Inflammatory macrophage treated with lipopolysaccharide for 1 hour (primary cell): ENCODE results near the gene MCC.

Experiments used
- DNase-seq, 2 donors: peaks; one replicate each; pipeline ENCODE4 v3.0.0-alpha.2; 2020 to 2022

MCC gene

DNA sequence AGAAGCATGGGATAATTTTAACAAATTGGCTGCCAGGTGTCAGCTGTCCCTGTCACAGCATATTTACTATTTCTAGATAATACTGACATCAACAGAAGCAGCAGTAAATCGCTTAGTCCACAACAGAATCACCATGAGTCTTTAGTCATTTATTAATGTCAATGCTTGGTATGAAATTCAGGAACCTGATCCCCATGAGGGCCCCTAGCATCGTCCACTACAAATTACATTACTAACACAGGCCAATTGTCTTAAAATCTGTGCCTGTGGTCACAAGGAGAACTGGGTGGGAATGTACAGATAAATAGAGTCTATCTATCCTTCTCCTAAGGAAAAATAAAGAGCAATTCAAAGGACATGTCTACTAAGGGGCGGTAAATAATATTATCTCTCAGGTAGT is 129.6 kb downstream of the MCC start:
- no peak for DNase-seq

DNA sequence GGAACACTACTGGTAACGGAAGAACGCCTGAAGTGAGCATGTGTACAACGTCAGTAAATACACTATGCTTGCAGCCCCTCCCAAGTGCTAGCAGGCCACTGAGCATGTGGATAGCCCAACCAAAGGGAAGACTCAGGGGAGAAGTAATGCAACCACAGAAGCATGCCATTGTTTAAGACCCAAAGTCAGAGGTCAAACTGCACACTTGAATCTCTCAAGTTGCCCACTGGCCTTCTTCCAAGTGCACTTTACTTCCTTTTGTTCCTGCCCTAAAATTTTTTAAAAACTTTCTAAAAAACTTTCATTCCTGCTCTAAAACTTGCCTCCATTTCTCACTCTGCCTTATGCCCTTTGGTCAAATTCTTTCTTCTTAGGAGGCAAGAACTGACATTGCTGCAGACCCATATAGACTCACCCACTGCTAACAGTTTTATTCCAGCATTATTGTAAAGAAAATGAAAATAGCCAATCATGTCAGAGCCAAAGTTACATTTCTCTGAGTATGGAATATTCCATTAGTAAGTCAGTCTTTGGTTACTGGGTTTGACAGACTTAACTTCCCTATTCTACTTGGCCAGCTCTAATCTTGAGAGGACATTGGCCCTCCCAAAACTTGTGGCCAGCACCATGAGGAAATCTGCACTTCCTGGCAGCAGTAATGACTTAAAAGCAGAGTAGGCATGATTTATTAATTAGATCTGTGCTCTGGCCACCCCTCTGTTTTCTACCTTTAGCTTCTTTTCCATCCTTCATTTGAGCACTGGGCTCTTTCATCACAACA is 130.4 kb downstream of the MCC start:
- peak; percentile 5 to 21 for DNase-seq

DNA sequence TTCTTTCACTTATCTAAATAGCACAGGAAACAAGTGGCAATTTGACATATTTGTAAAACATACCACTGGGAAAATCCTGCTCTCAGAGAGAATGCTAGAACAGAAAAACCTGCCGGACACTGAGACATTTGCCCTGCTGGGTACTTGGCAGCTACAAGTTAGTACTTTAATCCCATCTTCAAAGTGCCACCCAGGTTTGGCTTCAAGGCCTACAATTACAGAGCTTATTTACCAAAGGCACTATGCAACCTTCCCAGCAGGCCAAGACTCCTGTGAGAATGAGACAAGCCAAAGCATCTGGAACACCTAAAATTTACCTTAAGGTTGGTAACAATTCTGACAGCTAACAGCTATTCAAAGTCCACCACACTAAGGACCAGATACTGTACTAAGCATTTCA is 131.8 kb downstream of the MCC start:
- no peak for DNase-seq

DNA sequence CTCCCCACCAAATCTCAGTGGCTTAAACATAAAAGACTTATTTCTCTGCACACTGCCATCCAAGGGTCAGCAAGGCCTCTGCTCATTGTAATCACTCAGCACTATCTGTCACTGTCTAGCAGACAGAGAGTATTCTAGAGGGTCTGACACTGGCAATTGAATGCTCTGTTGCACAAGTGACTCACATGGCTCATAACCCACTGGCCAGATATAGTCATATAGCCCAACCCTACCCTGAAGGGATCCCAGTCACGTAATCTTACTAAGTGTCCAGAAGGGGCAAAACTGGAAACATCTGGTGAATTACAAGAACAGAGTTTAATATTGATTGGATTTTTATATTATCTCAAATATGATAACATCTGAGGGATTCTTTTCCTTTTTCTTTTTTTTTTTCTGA is 134.2 kb downstream of the MCC start:
- DNase-seq: no peak

DNA sequence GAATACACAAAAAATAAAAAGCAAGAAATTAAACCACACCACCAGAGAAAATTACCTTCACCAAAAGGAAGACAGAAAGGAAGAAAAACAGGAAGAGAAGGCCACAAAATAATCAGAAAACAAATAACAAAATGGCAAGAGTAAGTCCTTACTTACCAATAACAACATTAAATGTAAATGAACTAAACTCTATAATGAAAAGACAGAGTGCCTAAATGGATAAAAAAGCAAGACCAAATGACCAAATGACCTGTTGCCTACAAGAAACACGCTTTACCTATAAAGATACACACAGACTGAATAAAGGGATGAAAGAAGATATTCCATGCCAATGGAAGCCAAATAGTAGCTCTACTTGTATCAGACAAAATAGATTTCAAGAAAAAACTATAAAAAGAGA is 140.7 kb downstream of the MCC start:
- no peak for DNase-seq

DNA sequence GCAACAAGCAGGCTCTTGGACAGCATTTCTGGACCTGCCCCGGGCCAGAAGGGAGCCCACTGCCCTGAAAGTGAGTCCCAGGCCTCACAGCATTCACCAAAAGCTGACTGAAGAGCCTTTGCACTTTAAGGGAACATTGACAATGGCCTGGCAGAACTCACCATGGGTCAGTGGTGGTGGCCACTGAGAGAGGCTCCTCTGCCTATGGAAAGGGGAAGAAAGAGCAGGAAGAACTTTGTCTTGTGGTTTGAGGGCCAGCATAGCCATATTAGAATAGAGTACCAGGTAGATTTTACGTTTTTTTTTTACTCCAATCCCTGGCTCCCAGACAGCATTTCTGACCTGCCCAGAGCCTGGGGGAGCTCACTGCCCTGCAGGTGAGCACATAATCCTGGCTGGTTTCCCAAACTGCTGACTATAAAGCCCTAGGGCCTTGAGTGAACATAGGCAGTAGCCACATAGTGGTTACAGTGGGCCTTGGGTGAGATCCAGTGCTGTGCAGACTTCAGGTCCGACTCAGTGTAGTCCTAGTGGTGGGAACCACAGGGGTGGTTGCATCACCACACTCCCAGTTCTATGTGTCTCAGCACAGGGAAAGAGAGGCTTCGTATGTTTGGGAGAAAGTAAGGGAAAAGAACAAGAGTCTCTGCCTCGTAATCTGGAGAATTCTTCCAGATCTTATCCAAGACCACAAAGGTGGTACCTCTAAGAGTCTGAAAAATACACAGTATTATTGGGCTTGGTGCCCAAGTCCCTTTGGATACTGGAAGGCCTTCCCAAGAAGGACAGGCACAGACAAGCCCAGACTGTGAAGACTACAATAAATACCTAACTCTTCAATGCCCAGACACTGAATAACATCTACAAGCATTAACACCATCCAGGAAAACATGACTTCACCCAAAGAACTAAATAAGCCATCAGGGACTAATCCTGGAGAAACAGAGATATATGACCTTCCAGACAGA is 143.0 kb downstream of the MCC start:
- DNase-seq: no peak

DNA sequence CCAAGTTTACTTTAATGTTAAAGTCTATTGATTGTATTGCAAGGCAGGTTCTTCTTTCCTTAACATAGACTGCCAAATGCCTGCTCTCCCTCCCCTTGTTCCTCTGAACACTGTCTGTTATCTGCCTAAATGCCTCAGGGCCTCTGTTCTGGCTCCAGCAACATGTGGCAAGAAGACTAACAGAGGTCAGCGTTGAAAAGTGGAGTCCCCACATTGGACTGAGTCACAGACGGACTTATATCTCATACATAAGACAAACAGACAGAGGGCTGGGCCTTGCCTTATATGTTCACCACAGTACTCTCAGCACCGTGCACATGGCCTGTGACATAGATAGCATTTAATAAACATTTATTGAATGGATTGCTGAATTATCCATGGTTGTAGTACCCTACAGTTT is 144.9 kb downstream of the MCC start:
- DNase-seq: no peak

DNA sequence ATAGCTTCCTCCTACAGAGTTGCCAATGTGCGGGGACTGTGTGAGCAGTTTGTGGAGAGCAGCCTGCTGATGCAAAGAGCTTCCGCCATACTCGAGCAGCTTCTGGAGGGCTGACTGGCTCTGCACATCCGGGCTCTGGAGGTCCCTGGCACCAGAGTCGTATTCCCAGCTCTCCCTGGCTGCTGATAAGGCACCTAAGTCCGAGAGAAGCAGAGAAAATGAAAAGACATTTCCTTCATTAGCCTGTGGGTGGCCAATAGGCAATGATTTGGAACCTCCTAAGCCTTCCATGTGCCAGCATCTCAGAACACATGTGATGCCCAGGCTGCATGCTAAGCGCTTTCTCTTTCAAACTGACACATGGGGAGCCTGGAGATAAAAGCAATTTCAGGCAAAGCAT is 147.7 kb downstream of the MCC start:
- DNase-seq: no peak

DNA sequence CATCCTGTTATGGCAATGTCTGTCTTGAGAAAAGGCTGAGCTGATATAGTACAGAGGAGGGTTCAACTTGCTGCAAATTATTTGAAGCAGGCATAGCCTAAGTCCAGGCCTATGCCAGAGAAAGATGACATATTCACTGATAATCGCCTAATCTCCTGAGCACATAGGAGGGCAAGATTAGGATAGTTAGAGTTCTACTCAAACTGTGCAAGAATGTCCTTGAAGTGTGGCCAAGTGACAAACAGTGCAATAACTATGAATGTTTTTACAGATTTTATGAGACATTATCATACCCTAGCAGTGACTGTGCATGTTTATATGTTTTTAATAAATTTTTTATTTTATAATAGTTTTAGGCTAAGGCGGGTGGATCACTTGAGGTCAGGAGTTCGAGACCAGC is 149.6 kb downstream of the MCC start:
- DNase-seq: no peak

DNA sequence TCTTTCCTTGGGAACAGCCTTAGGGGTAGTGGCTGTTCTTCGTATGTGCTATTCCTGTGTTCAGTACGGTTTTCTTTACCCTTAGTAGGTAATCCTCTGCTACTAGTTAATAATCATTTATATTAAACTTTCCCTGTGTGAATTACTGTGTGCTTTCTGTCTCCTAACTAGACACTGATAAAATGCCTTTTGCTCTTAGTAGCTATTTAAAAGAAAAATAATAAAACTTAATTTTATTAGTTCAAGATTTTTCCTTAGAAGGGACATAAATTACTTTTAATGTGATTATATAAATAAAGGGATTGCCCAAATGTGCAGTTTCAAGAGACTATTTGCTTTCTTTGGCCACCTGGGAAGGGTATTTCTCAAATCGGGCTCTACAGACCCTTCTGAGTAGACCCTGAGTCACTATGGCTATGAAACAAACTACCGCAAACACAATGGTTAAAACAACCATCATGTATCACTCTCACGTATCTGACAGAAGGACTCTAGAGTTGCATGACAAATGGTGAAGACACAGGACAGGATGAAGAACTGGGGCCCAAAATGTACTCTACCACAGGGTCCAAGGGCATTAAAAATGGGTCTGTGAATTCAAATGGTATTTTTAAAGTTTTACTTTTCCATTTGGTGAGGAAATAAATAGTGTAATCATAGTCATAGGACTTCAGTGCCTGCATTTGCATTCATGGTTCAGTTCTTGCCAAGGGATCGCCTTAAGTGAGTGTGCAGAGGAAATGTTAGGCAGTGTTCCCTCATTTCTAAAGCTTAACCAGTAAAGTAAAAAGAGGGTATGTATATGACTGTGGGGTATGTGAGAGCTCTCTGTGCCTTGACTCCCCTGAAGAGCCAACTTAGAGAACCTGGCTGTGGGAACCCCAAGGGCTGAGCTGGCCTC is 150.5 kb downstream of the MCC start:
- DNase-seq: no peak

DNA sequence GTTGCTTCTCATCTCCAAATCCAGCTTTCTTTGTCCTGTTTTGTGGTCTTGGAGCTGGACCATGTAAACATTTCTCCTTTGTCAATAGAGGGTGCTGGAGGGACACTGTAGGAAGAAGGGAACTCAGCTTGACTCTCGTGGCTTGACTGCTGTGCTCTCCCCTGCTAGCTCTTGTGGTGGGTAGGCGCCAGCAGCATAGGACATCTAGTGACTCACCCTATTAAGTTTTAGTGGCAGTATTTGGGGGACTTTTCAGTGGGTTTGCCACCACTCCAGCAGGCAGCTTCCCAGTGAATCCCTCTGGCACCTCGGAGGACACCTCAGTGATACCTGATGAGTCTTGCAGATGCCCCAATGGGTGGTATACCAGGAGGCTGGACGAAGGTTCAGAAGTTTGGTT is 151.3 kb downstream of the MCC start:
- peak; percentile 15 to 16 for DNase-seq

DNA sequence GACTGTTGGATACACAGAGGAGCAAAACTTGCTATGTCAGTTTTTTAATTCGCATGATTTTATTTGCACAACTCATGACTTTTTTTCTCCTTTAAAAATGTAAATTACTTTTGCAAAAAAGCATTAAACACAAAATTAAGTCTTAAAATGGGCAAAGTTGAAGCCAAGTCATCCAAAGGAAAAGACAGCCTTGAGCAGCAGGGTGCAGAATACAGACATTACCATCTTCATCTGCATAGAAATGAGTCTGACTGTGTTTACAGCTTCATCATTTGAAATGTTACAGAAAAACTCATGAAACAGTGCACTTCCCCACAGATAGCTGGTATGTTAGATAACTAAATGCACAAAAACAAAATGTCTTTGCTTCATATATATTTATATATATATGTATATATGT is 154.8 kb downstream of the MCC start:
- DNase-seq: no peak

DNA sequence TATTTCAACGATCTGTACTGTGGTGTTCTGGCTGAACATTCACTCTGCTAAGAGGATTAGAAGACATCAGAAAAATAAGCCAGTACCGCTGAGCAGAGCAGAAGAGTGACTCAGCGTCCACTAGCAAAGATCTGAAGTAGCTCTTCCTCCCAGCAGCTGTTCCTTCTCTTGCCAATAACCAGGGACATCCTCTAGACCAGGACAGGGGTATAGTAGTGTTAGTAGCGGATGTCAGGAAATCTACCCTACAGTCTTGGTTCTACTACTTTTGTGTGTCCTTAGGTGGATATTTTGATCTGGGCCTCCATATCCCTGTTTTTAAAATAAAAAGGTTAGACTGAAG is 157.1 kb downstream of the MCC start:
- peak in 1 of 2 donors; percentile 3 for DNase-seq

DNA sequence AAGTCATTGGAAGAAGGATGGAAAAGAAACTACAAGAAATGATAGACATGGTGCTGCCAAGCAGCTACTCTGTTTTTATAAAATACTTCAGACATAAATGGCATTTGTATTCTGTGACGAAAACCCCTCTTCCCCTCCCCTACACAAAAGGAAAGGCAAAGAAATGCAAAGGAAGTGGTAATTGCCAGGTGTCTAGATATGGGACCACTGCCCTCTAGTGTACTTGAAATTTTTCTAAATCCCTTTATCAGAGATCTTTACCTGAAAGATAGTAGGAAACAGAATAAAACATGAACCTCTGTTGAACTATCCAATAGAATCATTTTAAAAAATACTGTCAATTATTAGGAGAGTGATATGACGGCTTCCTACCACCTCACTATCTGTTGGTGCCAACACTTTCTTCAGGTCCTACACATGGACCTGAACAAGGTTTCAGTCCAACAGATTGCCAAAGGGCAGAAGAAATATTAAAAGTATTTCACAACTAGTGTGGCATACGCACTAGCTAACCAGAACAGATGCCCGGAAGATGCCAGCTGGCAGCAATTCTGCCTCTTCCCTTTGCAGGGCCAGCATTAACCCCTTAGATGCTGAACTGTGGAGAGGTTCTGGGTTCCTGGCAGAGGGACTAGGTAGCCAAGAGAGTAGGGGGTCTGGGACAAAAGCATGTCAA is 157.6 kb downstream of the MCC start:
- no peak for DNase-seq

DNA sequence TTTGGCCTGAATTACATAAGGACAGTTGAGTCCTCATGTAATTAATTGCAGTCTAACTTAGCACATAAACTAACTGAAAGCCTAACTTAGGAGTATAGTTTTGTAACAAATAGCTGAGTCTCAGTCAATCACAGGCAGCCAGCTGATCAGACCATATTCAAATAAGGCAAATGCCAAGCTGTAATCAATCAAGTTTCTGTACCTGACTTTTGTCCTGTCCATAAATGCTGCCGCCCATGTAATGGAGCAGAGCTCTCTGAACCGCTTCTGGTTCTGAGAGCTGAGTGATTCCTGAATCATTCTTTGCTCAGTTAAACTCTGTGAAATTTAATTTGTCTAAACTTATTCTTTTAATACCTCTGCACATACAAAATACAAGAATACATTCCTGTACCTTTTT is 158.3 kb downstream of the MCC start:
- DNase-seq: no peak

DNA sequence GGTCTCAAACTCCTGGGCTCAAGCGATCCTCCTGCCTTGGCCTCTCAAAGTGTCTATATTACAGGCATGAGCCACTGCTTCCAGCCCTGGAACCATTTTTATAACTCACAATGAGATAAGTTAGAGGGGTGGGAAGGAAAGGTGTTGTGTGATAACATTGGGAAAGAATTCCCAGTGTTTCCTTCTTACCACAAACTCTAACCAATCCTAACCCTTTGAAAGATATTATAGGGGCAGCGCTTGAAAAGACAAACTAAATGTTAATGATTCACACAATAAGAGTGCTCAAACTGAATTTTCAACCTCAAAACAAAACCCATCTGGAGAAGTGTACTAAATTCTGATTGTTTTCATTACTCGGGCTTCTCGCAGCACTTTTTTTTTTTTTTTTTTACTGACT is 163.2 kb downstream of the MCC start:
- DNase-seq: no peak

DNA sequence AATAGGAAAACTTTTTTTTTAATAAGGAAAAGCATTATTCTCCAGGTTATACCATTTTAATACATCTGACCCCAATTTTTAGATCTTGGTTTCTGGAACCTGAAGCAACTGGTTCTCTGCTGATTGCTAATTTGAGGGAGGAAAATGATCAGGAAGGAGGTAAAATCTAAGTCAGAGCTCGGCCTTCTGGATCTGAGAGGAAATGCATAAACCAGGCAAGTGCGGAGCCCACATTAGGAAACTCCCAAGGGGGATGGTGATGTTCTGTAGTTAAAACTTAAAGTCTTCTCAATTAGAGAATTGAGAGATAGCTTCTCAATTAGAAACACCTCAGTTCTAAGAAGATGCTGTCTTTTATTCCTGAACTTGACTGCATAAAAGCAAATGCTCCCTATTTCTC is 167.0 kb downstream of the MCC start:
- DNase-seq: no peak

DNA sequence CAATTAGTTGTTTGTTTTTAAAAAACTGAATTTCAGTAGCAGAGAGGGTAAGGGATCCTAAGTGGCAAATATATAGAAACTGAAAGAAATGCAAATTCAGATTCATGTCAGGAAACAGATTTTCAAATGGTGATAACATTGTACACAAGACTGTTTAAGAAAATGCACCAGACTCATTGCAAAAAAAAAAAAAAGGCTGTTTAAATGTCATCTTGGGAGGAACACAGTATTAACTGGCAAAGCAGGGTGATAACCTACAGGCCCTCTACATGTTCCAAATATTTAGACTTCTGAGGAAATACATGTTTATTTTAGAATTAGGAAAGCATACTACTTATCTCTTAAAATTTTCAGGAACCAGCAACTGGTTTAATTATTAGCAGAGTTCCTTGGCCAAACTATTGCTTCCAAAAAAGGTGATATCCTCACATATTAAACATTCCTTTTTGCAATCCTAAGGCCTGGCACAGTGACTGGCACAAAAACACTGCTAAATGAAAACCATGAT is 167.9 kb downstream of the MCC start:
- no peak for DNase-seq

DNA sequence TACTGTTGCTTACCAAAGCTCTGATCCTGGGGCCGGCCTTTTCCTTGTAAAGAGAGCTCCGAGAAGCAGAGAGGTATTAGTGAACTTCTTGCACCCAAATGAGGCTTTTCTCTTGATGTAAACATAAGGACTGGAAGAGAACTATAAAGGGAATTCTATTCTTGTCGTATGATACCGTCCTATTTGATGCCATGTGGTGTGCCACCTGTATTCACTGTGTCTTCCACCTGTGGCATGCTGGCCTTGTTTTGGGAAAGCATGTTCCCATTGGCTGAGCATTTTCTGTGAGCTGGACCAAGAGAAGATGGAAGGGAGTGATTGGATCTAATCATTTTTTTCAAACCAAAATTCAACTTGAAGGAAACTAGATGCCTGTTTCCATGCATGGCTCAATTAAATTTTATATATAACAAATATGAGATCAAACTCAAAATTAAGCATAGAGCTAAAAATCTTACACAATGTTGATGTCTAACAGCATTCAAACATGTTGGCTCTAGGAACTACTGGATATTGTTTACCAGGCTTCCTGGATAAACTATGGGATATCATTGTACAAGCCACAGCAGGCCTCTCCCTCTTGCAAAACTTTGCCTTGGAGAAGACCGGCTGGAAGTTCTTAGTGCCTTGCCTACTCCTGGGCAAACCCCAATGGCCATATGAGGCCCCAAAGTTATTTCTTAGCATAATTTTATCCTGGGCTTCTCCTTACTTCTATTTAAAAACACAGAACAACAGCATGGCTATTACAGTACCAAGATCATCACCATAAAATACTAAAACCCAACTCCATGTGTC is 168.8 kb downstream of the MCC start:
- DNase-seq: no peak

DNA sequence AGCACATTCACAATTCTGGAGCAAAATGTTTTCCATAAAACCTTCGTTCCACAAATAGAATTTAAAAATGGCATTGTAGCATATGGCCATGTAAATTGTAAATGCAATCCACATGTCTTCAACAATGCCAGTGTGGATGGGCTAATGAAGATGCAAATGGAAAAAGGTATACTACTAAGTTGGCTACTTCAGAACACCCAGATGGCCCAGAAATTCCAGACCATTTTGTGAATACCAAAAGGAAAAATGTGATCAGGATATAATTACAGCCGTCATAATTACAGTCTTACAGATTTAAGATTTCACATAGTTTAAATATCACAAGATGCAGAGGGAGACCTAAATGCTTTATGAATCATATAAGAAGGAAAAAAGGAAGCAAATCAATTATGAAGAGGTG is 170.6 kb downstream of the MCC start:
- no peak for DNase-seq

DNA sequence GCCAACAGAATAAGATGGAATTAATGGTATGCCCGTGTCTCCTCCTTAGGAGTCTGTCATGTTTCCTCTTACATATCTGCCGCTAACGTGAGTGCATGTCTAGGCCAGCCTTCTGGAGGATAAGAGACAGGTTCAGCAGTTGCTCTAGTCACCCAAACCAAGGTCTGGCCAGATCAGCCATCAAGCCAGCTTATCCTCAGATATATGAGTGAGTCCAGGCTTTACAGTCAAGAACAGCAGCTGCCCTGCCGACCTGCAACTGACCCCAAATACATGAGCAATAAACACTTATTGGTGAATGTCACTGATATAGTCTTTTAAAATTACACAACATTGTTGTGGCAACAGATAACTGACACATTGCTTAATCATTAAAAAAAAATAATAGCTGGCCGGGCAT is 177.0 kb downstream of the MCC start:
- no peak for DNase-seq

DNA sequence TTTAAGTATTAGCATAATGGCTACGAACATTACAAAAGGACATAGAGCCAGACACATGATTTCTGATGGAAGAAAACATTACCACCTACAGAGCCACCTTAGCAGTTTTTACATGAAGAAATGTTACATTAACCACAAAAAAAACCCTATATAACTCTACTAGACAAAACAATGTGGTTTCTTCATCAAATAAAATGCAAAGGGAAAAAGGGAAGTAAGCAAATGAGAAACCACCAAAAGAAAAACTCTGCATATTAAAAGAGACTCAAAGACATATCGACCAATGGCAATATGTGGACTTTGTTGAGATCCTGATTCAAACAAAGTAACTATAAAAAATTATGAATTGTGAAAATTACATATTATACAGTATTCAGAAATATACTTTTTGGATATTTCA is 186.1 kb downstream of the MCC start:
- no peak for DNase-seq
